Endothelial cell (in vitro differentiated cells): ENCODE data around the gene AIRE. TPM values are rescaled to one million over a fixed set of nuclear protein-coding genes. Genes with fewer than 3 reads are reported as not detected.

Experiments used
- DNase-seq: peaks from one replicate; pipeline ENCODE4 v3.0.0; 2021; ENCODE audit warnings: low spot score
- H3K27ac Mint-ChIP-seq: one replicate; pipeline ENCODE4 v1.8.0; 2021; ENCODE audit warnings: mixed read lengths, inconsistent platforms; ENCODE audit not compliant: unreplicated experiment
- H3K27me3 Mint-ChIP-seq: one replicate; pipeline ENCODE4 v1.8.0; 2021; ENCODE audit warnings: mild to moderate bottlenecking, moderate library complexity, mixed read lengths, inconsistent platforms; ENCODE audit not compliant: unreplicated experiment
- H3K36me3 Mint-ChIP-seq: one replicate; pipeline ENCODE4 v1.8.0; 2021; ENCODE audit warnings: mild to moderate bottlenecking, low read depth, mixed read lengths, inconsistent platforms; ENCODE audit not compliant: unreplicated experiment
- H3K4me1 Mint-ChIP-seq: one replicate; pipeline ENCODE4 v1.8.0; 2021; ENCODE audit warnings: mild to moderate bottlenecking, mixed read lengths, inconsistent platforms; ENCODE audit not compliant: unreplicated experiment
- H3K4me3 Mint-ChIP-seq: one replicate; pipeline ENCODE4 v1.8.0; 2021; ENCODE audit warnings: mild to moderate bottlenecking, mixed read lengths, inconsistent platforms; ENCODE audit not compliant: unreplicated experiment
- H3K9me3 Mint-ChIP-seq: one replicate; pipeline ENCODE4 v1.8.0; 2021; ENCODE audit warnings: mixed read lengths, inconsistent platforms; ENCODE audit not compliant: unreplicated experiment
- total RNA-seq: library from RNA; stranded (reverse); fragmentation: NEBNext Ultra II Directional; extraction: Animal tissue kit (Norgen Biotek cat#: 25700); gene quantifications from one replicate; pipeline ENCODE4 v1.2.1, GENCODE V29; 2021; ENCODE audit not compliant: unreplicated experiment
- TF ChIP-seq, protein P1 (sequence below): fragments of 200-600 bp; sonication (generic); IDR thresholded peaks from one replicate; pipeline ENCODE4 v1.5.0; 2021; ENCODE audit warnings: antibody characterized with exemption; ENCODE audit not compliant: unreplicated experiment

The AIRE gene
- total RNA-seq, 1 donor from 2014 or later: not detected

DNA sequence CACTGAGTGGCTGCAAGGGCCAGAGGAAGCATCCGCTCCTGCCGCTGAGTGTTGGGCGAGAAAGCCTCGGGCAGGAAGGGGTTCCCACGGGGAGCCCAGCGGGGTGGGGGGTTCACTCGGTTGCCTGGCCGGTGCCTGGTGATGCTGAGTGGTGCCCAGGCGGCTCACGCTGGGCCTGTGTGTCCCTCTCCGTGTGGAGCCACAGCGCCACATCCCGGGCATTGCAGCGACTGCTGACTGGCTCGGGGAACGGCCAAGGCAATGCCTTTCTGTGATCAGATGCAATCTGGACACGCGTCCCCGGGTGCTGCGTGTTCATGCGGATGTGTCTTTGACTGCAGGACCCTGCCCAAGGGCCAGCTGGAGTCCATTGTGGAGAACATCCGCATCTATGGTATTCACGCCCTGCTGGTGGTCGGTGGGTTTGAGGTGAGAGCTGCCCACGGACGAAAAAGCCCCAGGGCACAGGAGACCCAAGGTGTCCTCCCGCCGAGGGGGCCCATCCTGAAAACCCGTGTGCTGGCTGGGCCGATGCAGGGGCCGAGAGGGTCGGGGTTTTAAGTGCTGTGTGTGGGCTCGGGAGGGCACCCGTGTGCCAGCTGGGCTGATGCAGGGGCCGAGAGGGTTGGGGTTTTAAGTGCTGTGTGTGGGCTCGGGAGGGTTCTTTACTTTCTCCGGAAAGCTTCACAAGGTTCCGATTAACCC is 37.1 kb downstream of the AIRE start:
- no peak overlapping the region for H3K27ac Mint-ChIP-seq
- H3K4me3 Mint-ChIP-seq: no peak overlapping the region
- no peaks in the 10 kb centered on the region for H3K4me1 Mint-ChIP-seq
- peaks cover 2% of the 10 kb centered on the region for H3K27me3 Mint-ChIP-seq
- TF ChIP-seq, protein P1, sequence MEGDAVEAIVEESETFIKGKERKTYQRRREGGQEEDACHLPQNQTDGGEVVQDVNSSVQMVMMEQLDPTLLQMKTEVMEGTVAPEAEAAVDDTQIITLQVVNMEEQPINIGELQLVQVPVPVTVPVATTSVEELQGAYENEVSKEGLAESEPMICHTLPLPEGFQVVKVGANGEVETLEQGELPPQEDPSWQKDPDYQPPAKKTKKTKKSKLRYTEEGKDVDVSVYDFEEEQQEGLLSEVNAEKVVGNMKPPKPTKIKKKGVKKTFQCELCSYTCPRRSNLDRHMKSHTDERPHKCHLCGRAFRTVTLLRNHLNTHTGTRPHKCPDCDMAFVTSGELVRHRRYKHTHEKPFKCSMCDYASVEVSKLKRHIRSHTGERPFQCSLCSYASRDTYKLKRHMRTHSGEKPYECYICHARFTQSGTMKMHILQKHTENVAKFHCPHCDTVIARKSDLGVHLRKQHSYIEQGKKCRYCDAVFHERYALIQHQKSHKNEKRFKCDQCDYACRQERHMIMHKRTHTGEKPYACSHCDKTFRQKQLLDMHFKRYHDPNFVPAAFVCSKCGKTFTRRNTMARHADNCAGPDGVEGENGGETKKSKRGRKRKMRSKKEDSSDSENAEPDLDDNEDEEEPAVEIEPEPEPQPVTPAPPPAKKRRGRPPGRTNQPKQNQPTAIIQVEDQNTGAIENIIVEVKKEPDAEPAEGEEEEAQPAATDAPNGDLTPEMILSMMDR: no peak
- no peaks in the 10 kb centered on the region for H3K36me3 Mint-ChIP-seq
- no peaks in the 10 kb centered on the region for H3K9me3 Mint-ChIP-seq
- no peak for DNase-seq

DNA sequence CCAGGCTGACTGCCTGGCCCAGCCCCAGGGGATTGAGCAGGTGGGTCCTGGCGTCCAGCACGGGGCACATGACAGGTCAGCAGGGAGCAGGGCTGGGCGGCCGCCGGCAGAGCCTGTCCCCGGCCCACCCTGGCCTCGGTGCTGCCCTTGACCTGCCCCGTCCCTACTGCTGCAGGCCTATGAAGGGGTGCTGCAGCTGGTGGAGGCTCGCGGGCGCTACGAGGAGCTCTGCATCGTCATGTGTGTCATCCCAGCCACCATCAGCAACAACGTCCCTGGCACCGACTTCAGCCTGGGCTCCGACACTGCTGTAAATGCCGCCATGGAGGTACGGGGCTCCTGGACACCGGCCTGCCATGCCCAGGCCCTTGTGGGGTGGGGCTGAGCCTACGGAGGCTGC is 37.9 kb downstream of the AIRE start:
- H3K36me3 Mint-ChIP-seq: peaks cover 3% of the 10 kb centered on the region
- H3K27me3 Mint-ChIP-seq: peaks cover 5% of the 10 kb centered on the region
- TF ChIP-seq, protein P1: no peak

DNA sequence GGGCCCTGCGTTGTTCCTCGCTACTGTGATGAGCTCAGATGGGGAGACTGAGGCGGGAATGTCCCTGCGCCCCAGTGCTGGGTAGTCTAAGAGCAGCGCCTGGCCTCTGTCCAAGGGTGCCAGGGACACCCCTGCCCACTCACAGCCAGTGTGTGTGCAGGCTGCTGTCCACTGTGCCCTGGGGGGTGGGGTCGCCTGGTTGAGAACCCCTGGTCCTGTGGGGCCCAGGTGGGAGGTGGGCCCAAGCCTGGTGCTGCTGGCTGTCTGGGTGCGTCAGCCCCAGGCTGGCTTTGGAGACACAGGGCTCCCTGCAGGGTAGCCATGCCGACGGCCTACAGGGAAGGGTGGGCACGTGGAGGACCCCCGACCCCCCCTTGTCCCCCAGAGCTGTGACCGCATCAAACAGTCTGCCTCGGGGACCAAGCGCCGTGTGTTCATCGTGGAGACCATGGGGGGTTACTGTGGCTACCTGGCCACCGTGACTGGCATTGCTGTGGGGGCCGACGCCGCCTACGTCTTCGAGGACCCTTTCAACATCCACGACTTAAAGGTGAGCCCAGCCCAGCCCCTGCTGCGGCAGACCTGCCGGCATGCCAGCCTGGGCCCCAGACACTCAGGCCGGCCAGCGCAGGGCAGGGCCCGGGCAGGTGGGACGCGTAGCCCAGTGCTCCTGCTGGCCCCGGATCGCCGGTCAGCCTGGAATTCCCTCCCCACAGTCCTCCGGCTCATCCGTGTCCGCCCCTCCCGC is 38.6 kb downstream of the AIRE start:
- no peak overlapping the region for H3K4me3 Mint-ChIP-seq
- no peak for DNase-seq
- H3K9me3 Mint-ChIP-seq: no peaks in the 10 kb centered on the region
- peaks cover 6% of the 10 kb centered on the region for H3K27me3 Mint-ChIP-seq
- H3K4me1 Mint-ChIP-seq: no peaks in the 10 kb centered on the region
- H3K27ac Mint-ChIP-seq: no peak overlapping the region
- TF ChIP-seq, protein P1: no peak
- H3K36me3 Mint-ChIP-seq: peaks cover 3% of the 10 kb centered on the region

More for the DNA sequence above, 37.9 kb downstream of the AIRE start:
- DNase-seq: no peak
- Mint-ChIP-seq H3K4me3 (no peak overlapping the region), H3K4me1 (no peaks in the 10 kb centered on the region), H3K9me3 (no peaks in the 10 kb centered on the region), H3K27ac (no peak overlapping the region)

DNA sequence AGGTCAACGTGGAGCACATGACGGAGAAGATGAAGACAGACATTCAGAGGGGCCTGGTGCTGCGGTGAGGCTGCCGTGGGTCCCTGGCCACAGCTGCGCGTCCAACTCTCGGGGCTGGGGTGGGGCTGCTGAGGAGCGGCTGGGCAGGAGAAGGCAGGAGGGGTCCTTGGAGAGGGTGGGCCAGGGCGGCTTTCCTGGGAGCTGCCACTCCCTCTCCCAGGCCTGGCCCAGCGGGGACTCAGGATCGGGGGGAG is 39.1 kb downstream of the AIRE start:
- DNase-seq: no peak
- Mint-ChIP-seq H3K27ac (no peak overlapping the region), H3K9me3 (no peaks in the 10 kb centered on the region), H3K27me3 (peaks cover 11% of the 10 kb centered on the region), H3K36me3 (peaks cover 3% of the 10 kb centered on the region), H3K4me1 (no peaks in the 10 kb centered on the region), H3K4me3 (no peak overlapping the region)
- TF ChIP-seq, protein P1: no peak
